ENCODE measurements around the gene WFDC8.
A peak's percentile ranks its signal among the peaks of the same experiment; 100 is the strongest.

The WFDC8 gene

DNA sequence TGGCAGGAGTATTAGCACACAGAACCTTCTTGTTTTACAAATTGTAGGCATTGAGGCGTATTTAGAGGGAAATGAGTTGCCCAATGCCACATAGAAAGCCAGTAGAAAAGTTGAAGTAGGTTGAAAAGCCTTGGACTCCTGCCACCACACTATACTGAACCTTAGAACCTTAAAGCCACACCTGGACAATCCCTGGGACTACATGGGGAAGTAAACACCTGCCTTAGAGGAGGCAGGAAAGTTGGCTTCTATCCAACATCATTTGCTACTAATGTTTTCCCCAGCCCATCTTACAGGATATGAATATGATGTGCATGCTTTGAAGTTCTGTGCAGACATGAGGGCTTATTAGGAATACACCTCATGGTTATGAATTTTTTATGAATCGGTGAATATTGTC, 26.6 kb downstream of the WFDC8 start:
- no peak for DNase-seq (ENCODE audit: low read depth)
- no peak overlapping the region for H3K4me3 ChIP-seq (ENCODE audit: low read length)
- TF ChIP-seq, protein P1, sequence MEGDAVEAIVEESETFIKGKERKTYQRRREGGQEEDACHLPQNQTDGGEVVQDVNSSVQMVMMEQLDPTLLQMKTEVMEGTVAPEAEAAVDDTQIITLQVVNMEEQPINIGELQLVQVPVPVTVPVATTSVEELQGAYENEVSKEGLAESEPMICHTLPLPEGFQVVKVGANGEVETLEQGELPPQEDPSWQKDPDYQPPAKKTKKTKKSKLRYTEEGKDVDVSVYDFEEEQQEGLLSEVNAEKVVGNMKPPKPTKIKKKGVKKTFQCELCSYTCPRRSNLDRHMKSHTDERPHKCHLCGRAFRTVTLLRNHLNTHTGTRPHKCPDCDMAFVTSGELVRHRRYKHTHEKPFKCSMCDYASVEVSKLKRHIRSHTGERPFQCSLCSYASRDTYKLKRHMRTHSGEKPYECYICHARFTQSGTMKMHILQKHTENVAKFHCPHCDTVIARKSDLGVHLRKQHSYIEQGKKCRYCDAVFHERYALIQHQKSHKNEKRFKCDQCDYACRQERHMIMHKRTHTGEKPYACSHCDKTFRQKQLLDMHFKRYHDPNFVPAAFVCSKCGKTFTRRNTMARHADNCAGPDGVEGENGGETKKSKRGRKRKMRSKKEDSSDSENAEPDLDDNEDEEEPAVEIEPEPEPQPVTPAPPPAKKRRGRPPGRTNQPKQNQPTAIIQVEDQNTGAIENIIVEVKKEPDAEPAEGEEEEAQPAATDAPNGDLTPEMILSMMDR (IDR thresholded peaks at IDR 0.05; ENCODE audit: insufficient read depth, low read depth, low read length, missing control alignments): no peak

DNA sequence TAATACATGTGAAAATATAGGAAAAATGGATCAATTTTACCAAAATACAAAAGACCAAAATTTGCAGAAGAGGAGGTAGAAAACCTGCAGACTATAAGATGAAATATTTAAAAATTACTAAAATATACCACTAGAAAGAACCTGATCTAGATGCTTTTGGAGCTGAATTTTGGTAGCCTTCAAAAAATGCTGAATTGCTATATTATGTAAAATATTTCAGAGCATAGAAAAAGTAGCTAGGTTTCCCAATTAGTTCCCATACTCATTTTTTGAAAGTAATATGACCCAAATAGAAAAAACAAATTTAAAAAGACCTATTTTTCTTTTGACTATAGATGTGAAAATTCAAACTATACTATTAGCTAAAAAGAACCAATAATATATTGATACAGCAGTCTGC, 28.3 kb downstream of the WFDC8 start:
- TF ChIP-seq, protein P1 (IDR thresholded peaks at IDR 0.05; ENCODE audit: insufficient read depth, low read depth, low read length, missing control alignments): no peak
- no peak for DNase-seq (ENCODE audit: low read depth)
- no peak overlapping the region for H3K4me3 ChIP-seq (ENCODE audit: low read length)

DNA sequence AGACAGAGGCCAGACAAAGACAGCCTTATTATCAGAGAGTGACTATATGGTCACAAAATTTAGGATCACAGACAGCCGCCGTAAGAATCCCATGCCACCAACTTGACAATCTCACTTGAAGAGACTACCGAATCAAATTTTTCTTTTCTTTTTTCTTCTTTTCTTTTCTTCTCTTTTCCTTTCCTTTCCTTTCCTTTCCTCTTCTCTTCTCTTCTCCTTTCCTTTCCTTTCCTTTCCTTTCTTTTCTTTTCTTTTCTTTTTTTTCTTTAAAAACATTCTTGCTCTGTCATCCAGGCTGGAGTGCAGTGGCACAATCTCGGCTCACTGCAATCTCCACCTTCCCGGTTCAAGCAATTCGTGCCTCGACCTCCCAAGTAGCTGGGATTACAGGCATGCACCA, 30.7 kb downstream of the WFDC8 start:
- TF ChIP-seq, protein P1 (IDR thresholded peaks at IDR 0.05; ENCODE audit: insufficient read depth, low read depth, low read length, missing control alignments): no peak
- DNase-seq (ENCODE audit: low read depth): no peak

DNA sequence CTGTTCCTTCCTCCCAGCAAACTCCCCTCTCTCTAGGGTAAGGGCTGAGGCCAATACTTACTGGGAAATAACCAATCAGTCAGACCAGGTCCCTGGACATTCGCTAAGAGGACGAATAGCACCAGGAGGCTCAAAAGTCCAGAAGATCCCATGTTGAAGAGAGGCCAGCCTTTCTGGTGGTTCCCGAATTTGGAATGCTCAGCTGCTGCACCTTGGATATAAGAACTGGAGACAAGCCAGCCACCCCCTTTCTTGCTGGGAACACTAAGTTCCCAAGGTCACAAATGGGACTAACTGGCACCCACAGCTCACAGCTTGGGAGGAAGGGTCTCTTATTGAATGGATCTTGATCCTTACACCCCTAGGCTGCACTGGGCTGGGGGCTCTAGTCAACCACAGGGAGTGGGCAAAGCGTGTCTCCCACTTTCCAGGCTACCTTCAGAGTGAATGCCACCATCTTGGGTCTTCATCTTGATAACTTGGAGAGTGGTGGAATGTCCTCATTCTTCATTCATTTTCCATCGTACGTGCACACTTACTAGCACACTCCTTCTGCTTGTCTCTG, 31.8 kb downstream of the WFDC8 start, which contains the start of gene EPPIN:
TSS of gene EPPIN (minus strand) at position 196 of the 565 bp plus-strand sequence. CDS start at position 152, 44 bp downstream.
- H3K4me3 ChIP-seq (ENCODE audit: low read length): no peak within 1 kb of the TSS
- TF ChIP-seq, protein P1 (IDR thresholded peaks at IDR 0.05; ENCODE audit: insufficient read depth, low read depth, low read length, missing control alignments): no peak
- no peak for DNase-seq (ENCODE audit: low read depth)

More for the DNA sequence above, 30.7 kb downstream of the WFDC8 start:
- no peak overlapping the region for H3K4me3 ChIP-seq (ENCODE audit: low read length)

DNA sequence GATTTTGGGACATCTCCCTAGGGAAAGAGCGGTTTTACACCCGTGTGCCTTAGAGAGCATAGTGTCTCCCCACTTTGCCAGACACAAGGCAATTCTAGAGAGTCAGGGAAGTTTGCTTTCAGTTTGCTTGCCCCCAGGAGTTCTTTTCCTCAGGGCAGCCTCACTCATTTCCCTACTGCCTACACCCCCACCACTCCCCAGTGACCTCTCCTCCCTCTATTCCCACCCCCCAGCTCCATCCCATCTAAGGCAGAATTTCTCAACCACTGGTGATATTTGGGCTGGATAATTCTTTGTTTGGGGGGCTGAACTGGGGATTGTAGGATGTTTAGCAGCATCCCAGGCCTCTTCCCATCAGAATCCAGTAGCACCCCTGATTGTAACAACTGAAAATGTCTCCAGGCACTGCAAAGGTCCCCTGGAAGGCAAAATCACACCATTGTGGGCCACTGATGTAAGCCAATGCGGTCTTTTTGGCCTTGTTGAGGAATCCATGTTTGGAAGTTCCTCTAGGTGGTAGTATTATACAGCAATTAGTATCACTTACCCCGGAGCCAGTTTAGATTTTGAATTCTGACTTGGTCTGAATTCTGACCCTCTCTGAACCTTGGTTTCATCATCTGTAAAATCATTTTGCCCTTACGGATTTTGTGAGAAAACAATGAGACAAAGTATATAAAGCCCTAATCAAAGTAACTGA, 33.2 kb downstream of the WFDC8 start:
- peak; percentile 44 for DNase-seq (ENCODE audit: low read depth)
- TF ChIP-seq, protein P1 (IDR thresholded peaks at IDR 0.05; ENCODE audit: insufficient read depth, low read depth, low read length, missing control alignments): peak; percentile 44
- no peak overlapping the region for H3K4me3 ChIP-seq (ENCODE audit: low read length)

DNA sequence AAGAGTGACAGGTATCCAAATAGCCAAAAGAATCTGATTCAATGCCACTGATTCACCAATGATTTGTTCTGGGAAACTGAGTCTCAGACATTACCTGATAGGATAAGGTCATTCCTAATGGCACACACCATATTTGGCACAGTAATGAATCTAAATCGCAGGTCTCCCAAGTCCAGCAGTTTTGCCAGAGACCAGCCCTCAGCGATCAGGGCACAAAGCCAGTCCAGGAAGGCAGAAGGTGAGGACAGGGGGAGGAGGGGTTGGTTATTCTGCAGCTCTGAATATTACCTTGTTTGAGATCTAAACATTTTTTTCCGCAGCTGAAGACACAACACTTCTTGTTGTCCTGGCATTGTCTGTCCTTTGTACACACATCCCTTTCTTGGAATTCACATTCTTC, 33.7 kb downstream of the WFDC8 start:
- DNase-seq (ENCODE audit: low read depth): no peak
- H3K4me3 ChIP-seq (ENCODE audit: low read length): no peak overlapping the region
- TF ChIP-seq, protein P1 (IDR thresholded peaks at IDR 0.05; ENCODE audit: insufficient read depth, low read depth, low read length, missing control alignments): no peak
